Muscle layer of duodenum (tissue), 2 donors: ENCODE measurements around the gene CHD3.
A peak's percentile ranks its signal among the peaks of the same experiment; 100 is the strongest.
"Not testable (repeated sequence)": the region's sequence is repeated elsewhere in the genome, so short reads cannot be mapped to it uniquely, and the experiment has no call there.

ENCODE experiments used
- H3K27ac ChIP-seq: one replicate; pipeline ENCODE4 v1.7.0; 2013; ENCODE audit warnings: mild to moderate bottlenecking, low read length
- H3K27me3 ChIP-seq: one replicate; pipeline ENCODE4 v1.7.0; 2013; ENCODE audit warnings: low read depth, mild to moderate bottlenecking, control low read depth, low read length
- H3K36me3 ChIP-seq, 2 donors: one replicate each; pipeline ENCODE4 v1.7.0; 2013; ENCODE audit warnings: low read length in 2 of 2, control low read depth in 1 of 2, mild to moderate bottlenecking in 1 of 2; ENCODE audit not compliant: insufficient read depth in 2 of 2, control insufficient read depth in 1 of 2
- H3K4me1 ChIP-seq, 2 donors: one replicate each; pipeline ENCODE4 v1.7.0; 2013; ENCODE audit warnings: low read length in 2 of 2, mild to moderate bottlenecking in 2 of 2, control low read depth in 1 of 2, moderate library complexity in 1 of 2; ENCODE audit not compliant: insufficient read depth in 2 of 2, control insufficient read depth in 1 of 2
- H3K4me3 ChIP-seq, 2 donors: one replicate each; pipeline ENCODE4 v1.7.0; 2013; ENCODE audit warnings: low read length in 2 of 2, low read depth in 1 of 2, mild to moderate bottlenecking in 1 of 2
- H3K9me3 ChIP-seq, 2 donors: one replicate each; pipeline ENCODE4 v1.7.0; 2013; ENCODE audit warnings: low read length in 2 of 2, control low read depth in 1 of 2, mild to moderate bottlenecking in 1 of 2; ENCODE audit not compliant: control insufficient read depth in 1 of 2
- donor health status: healthy.

Gene CHD3

GRCh38 chr17:7857713-7858521 is 30.7 kb upstream of the CHD3 start, which contains the start of gene CYB5D1:
TSS of gene CYB5D1 (plus strand) at chr17:7858003. CDS start at chr17:7858135, 132 bp downstream.
- peak within 1 kb of the TSS; percentile 100 for H3K27ac ChIP-seq
- peaks cover 18 to 30% of the 10 kb centered on the region in 2 donors for H3K4me1 ChIP-seq
- H3K27me3 ChIP-seq = no peaks in the 10 kb centered on the region
- peak within 1 kb of the TSS; percentile 90 to 97 for H3K4me3 ChIP-seq
- H3K36me3 ChIP-seq = peaks cover 6 to 30% of the 10 kb centered on the region in 2 donors
- no peaks in the 10 kb centered on the region for H3K9me3 ChIP-seq

- Histone ChIP-seq H3K4me1 (peaks cover 18 to 30% of the 10 kb centered on the region in 2 donors), H3K4me3 (peak overlapping the region; percentile 90 to 97), H3K36me3 (peaks cover 3 to 24% of the 10 kb centered on the region in 2 donors), H3K27me3 (no peaks in the 10 kb centered on the region), H3K27ac (peak overlapping the region; percentile 100), H3K9me3 (no peaks in the 10 kb centered on the region)
These were observed 30.1 kb upstream of the CHD3 start for GRCh38 chr17:7858522-7858810.

- Histone ChIP-seq H3K4me1 (peaks cover 18 to 30% of the 10 kb centered on the region in 2 donors), H3K27ac (peak overlapping the region; percentile 100), H3K27me3 (no peaks in the 10 kb centered on the region), H3K9me3 (no peaks in the 10 kb centered on the region), H3K36me3 (peaks cover 3 to 21% of the 10 kb centered on the region in 2 donors), H3K4me3 (peak overlapping the region; percentile 90 to 97)
These were observed 29.6 kb upstream of the CHD3 start for GRCh38 chr17:7859028-7859427.

- Histone ChIP-seq H3K4me3 (no peak overlapping the region), H3K4me1 (peaks cover 10 to 11% of the 10 kb centered on the region in 2 donors), H3K9me3 (no peaks in the 10 kb centered on the region), H3K27me3 (no peaks in the 10 kb centered on the region), H3K27ac (no peak overlapping the region), H3K36me3 (peaks cover 8 to 21% of the 10 kb centered on the region in 2 donors)
These were observed 25.7 kb upstream of the CHD3 start for GRCh38 chr17:7862692-7863437.

GRCh38 chr17:7864384-7864783 is 24.2 kb upstream of the CHD3 start:
- H3K27ac ChIP-seq, H3K4me1 ChIP-seq, H3K4me3 ChIP-seq, H3K27me3 ChIP-seq, H3K9me3 ChIP-seq: not testable (repeated sequence)
- H3K36me3 ChIP-seq = peaks cover 8 to 21% of the 10 kb centered on the region in 2 donors

- Histone ChIP-seq H3K27ac (no peak overlapping the region), H3K36me3 (peaks cover 8 to 17% of the 10 kb centered on the region in 2 donors), H3K4me1 (peaks cover 0 to 3% of the 10 kb centered on the region in 2 donors), H3K9me3 (no peaks in the 10 kb centered on the region), H3K4me3 (no peak overlapping the region), H3K27me3 (no peaks in the 10 kb centered on the region)
These were observed 23.5 kb upstream of the CHD3 start for GRCh38 chr17:7864995-7865650.

- H3K27ac ChIP-seq = no peak overlapping the region
- H3K36me3 ChIP-seq = peaks cover 0 to 4% of the 10 kb centered on the region in 2 donors
- H3K9me3 ChIP-seq = no peaks in the 10 kb centered on the region
- no peak overlapping the region for H3K4me3 ChIP-seq
- no peaks in the 10 kb centered on the region for H3K27me3 ChIP-seq
- H3K4me1 ChIP-seq = peaks cover 0 to 3% of the 10 kb centered on the region in 2 donors
These were observed 20.7 kb upstream of the CHD3 start for GRCh38 chr17:7867881-7868329.

GRCh38 chr17:7873051-7873450 is 15.5 kb upstream of the CHD3 start:
- Histone ChIP-seq H3K36me3 (peaks cover 4 to 6% of the 10 kb centered on the region in 2 donors), H3K27me3 (no peaks in the 10 kb centered on the region), H3K4me1 (no peaks in the 10 kb centered on the region), H3K27ac (no peak overlapping the region), H3K9me3 (no peaks in the 10 kb centered on the region), H3K4me3 (no peak overlapping the region)

GRCh38 chr17:7875804-7876370 is 12.7 kb upstream of the CHD3 start:
- H3K4me3 ChIP-seq = no peak overlapping the region

GRCh38 chr17:7878234-7878633 is 10.4 kb upstream of the CHD3 start:
- Histone ChIP-seq H3K27me3 (no peaks in the 10 kb centered on the region), H3K9me3 (no peaks in the 10 kb centered on the region), H3K4me3 (no peak overlapping the region), H3K27ac (no peak overlapping the region), H3K36me3 (peaks cover 10 to 15% of the 10 kb centered on the region in 2 donors), H3K4me1 (peaks cover 19 to 23% of the 10 kb centered on the region in 2 donors)

More at GRCh38 chr17:7875804-7876370, 12.7 kb upstream of the CHD3 start:
- peaks cover 10 to 14% of the 10 kb centered on the region in 2 donors for H3K36me3 ChIP-seq
- H3K27me3 ChIP-seq = no peaks in the 10 kb centered on the region
- H3K9me3 ChIP-seq = no peaks in the 10 kb centered on the region
- peaks cover under 1 to 3% of the 10 kb centered on the region in 2 donors for H3K4me1 ChIP-seq
- H3K27ac ChIP-seq = no peak overlapping the region
